Spleen (tissue), 11 donors: ENCODE data around the gene VSIG8. TPM values are rescaled to one million over a fixed set of nuclear protein-coding genes. Genes with fewer than 3 reads are reported as not detected.

Source experiments
- DNase-seq: peaks from one replicate; pipeline ENCODE4 v3.0.0-alpha.2; 2020
- H3K27ac ChIP-seq, 8 donors: fragments of 200-600 bp; sonication (generic) in 7 of 8; 1 replicate in 4 of 8; 2 replicates in 4 of 8; pipeline versions ENCODE4 v1.5.0 to v1.8.0; 2016 to 2021; ENCODE audit warnings: inconsistent platforms in 4 of 8, mild to moderate bottlenecking in 4 of 8, moderate library complexity in 1 of 8
- H3K27me3 ChIP-seq, 7 donors: fragments of 200-600 bp; sonication (generic) in 6 of 7; replicated peaks in 1 of 7; 1 replicate in 4 of 7; 2 replicates in 3 of 7; pipeline versions ENCODE4 v1.5.0 to v1.8.0; 2016 to 2021; ENCODE audit warnings: inconsistent platforms in 3 of 7, mild to moderate bottlenecking in 1 of 7
- H3K36me3 ChIP-seq, 6 donors: fragments of 200-600 bp; sonication (generic) in 5 of 6; 1 replicate in 4 of 6; 2 replicates in 2 of 6; pipeline versions ENCODE4 v1.5.0 to v1.8.0; 2016 to 2021; ENCODE audit warnings: inconsistent platforms in 2 of 6
- H3K4me1 ChIP-seq, 6 donors: fragments of 200-600 bp; sonication (generic) in 5 of 6; 1 replicate in 3 of 6; 2 replicates in 3 of 6; pipeline versions ENCODE4 v1.5.0 to v1.8.0; 2016 to 2021; ENCODE audit warnings: inconsistent platforms in 3 of 6
- H3K4me3 ChIP-seq, 8 donors: fragments of 200-600 bp; sonication (generic) in 7 of 8; 1 replicate in 4 of 8; 2 replicates in 4 of 8; pipeline versions ENCODE4 v1.5.0 to v1.8.0; 2016 to 2021; ENCODE audit warnings: inconsistent platforms in 4 of 8, mild to moderate bottlenecking in 4 of 8, moderate library complexity in 2 of 8
- H3K9me3 ChIP-seq, 8 donors: fragments of 200-600 bp; sonication (generic) in 7 of 8; 1 replicate in 4 of 8; 2 replicates in 4 of 8; pipeline versions ENCODE4 v1.5.0 to v1.8.0; 2016 to 2021; ENCODE audit warnings: inconsistent platforms in 4 of 8
- CTCF ChIP-seq, 11 experiments: fragments of 200-600 bp in 7 of 11; fragments of 450-650 bp in 4 of 11; sonication (generic) in 4 of 11; IDR thresholded peaks in 8 of 11; conservative IDR thresholded peaks in 3 of 11; 1 replicate in 7 of 11; 2 replicates in 4 of 11; pipeline versions ENCODE4 v1.4.0 to v1.8.0; 2016 to 2021; ENCODE audit warnings: antibody characterized with exemption in 11 of 11, inconsistent platforms in 4 of 11, mild to moderate bottlenecking in 1 of 11
- POLR2A ChIP-seq, 3 donors: fragments of 450-650 bp; IDR thresholded peaks; one replicate each; pipeline ENCODE4 v1.5.1; 2017; ENCODE audit warnings: antibody characterized with exemption in 3 of 3, mild to moderate bottlenecking in 1 of 3
- POLR2AphosphoS5 ChIP-seq, 3 donors: sonication (generic); formaldehyde crosslinking; IDR thresholded peaks; one replicate each; pipeline ENCODE4 v1.5.1; 2017; ENCODE audit warnings: antibody characterized with exemption in 3 of 3
- WGBS, 5 donors: extraction: QIAGEN DNeasy Blood & Tissue Kit in 3 of 5; methylation state at CpG; one replicate each; pipeline versions ENCODE4 v1.1.5 to v1.1.7; 2013 to 2018; 5-methylcytosine and 5-hydroxymethylcytosine counted together
- intact Hi-C: fragments of 100-400 bp; cut with DNase I; formaldehyde crosslinking; loops from one replicate; pipeline ENCODE4 v1.15.0; 2023; ENCODE audit warnings: low total_unique reads
- polyA plus RNA-seq, 3 donors: library from polyadenylated mRNA; stranded (reverse); fragments of 200-250 nt; gene quantifications; one replicate each; pipeline ENCODE4 v1.2.1, GENCODE V29; 2013
- total RNA-seq, 7 donors: library from RNA; depleted of rRNA in 3 of 7; stranded (reverse); fragments of >200 nt in 3 of 7; fragmentation: NEBNext Ultra II Directional in 4 of 7; extraction: Animal tissue kit (Norgen Biotek cat#: 25700) in 4 of 7; gene quantifications; one replicate each; pipeline versions ENCODE4 v1.1.0 to v1.2.1, GENCODE V29; 2016 to 2021
- donor health status: healthy with polysubstance abuse.
- donor health status: DM: no; HTN: no; CAD: no; lungs with moderate emphysema.
- donor health status: DM: no; HTN: no; CAD: no.
- donor health status: Bipolar disorder and iron deficiency.
- donor health status: healthy.
- donor health status: DM: no; HTN: no; CAD: no.
- donor health status: DM: yes; HTN: yes; CAD: no.

The VSIG8 gene
- total and polyA plus RNA-seq, 10 donors: 0.03 to 0.43 (median 0.23) TPM; not detected in 6

GRCh38 chr1:159896546-159896930 is 34.1 kb upstream of the VSIG8 start:
- Histone ChIP-seq H3K4me1 (peaks cover 6 to 72% (median 33%) of the 10 kb centered on the region in 6 donors), H3K4me3 (peak overlapping the region in 1 of 8 donors; percentile 4), H3K9me3 (no peaks in the 10 kb centered on the region), H3K27me3 (no peaks in the 10 kb centered on the region), H3K27ac (peak overlapping the region in 7 of 8 donors; percentile 66 to 84 (median 75)), H3K36me3 (no peaks in the 10 kb centered on the region)
- 75 to 85% (median 76%) methylated on average over 3 of the region's 3 CpGs for WGBS, 5 donors
- no peak for DNase-seq
- TF ChIP-seq CTCF (IDR thresholded peaks at IDR 0.05 in 8 of 11, conservative IDR thresholded peaks at IDR 0.05 in 3 of 11) (no peak), POLR2A (IDR thresholded peaks at IDR 0.05) (no peak), POLR2AphosphoS5 (IDR thresholded peaks at IDR 0.05) (no peak)
- intact Hi-C loops: no loop called here

GRCh38 chr1:159895836-159896545 is 33.5 kb upstream of the VSIG8 start:
- peak in 1 of 3 donors; percentile 33 for TF ChIP-seq POLR2A (IDR thresholded peaks at IDR 0.05)
- peak in 2 of 3 donors; percentile 63 to 85 for TF ChIP-seq POLR2AphosphoS5 (IDR thresholded peaks at IDR 0.05)
- peak in 1 of 11 experiments; percentile 3 for TF ChIP-seq CTCF (IDR thresholded peaks at IDR 0.05 in 8 of 11, conservative IDR thresholded peaks at IDR 0.05 in 3 of 11)
- Histone ChIP-seq H3K36me3 (no peaks in the 10 kb centered on the region), H3K4me3 (peak overlapping the region in 1 of 8 donors; percentile 4), H3K9me3 (no peaks in the 10 kb centered on the region), H3K27me3 (no peaks in the 10 kb centered on the region), H3K4me1 (peaks cover 11 to 72% (median 39%) of the 10 kb centered on the region in 6 donors), H3K27ac (peak overlapping the region in 7 of 8 donors; percentile 66 to 84 (median 75))
- DNase-seq: no peak
- intact Hi-C loops: no loop called here
- WGBS, 5 donors: 61 to 73% (median 68%) methylated on average over 6 of the region's 6 CpGs

- WGBS, 5 donors: 72 to 93% (median 79%) methylated on average over 3 of the region's 3 CpGs
- no peak for TF ChIP-seq POLR2A (IDR thresholded peaks at IDR 0.05)
- no peak for TF ChIP-seq POLR2AphosphoS5 (IDR thresholded peaks at IDR 0.05)
- TF ChIP-seq CTCF (IDR thresholded peaks at IDR 0.05 in 8 of 11, conservative IDR thresholded peaks at IDR 0.05 in 3 of 11): no peak
- H3K9me3 ChIP-seq: no peaks in the 10 kb centered on the region
- intact Hi-C loops: no loop called here
- peaks cover 16 to 72% (median 43%) of the 10 kb centered on the region in 6 donors for H3K4me1 ChIP-seq
- no peak for DNase-seq
- no peaks in the 10 kb centered on the region for H3K36me3 ChIP-seq
- H3K4me3 ChIP-seq: no peak overlapping the region
- H3K27ac ChIP-seq: peak overlapping the region in 7 of 8 donors; percentile 66 to 84 (median 75)
- no peaks in the 10 kb centered on the region for H3K27me3 ChIP-seq
Measured at GRCh38 chr1:159895286-159895685, 32.8 kb upstream of the VSIG8 start.

GRCh38 chr1:159892944-159893343 is 30.5 kb upstream of the VSIG8 start:
- peaks cover 27 to 71% (median 48%) of the 10 kb centered on the region in 6 donors for H3K4me1 ChIP-seq
- DNase-seq: no peak
- H3K9me3 ChIP-seq: no peaks in the 10 kb centered on the region
- no peaks in the 10 kb centered on the region for H3K27me3 ChIP-seq
- intact Hi-C loops: no loop called here
- WGBS, 5 donors: 84 to 94% (median 90%) methylated on average over 5 of the region's 5 CpGs
- TF ChIP-seq POLR2AphosphoS5 (IDR thresholded peaks at IDR 0.05) (no peak), CTCF (IDR thresholded peaks at IDR 0.05 in 8 of 11, conservative IDR thresholded peaks at IDR 0.05 in 3 of 11) (peak in 1 of 11 experiments; percentile 5)
- H3K27ac ChIP-seq: no peak overlapping the region
- no peaks in the 10 kb centered on the region for H3K36me3 ChIP-seq
- H3K4me3 ChIP-seq: no peak overlapping the region
